ENCODE data around the gene MYO5B. TPM values are rescaled to one million over a fixed set of nuclear protein-coding genes. Genes with fewer than 3 reads are reported as not detected.
"Not testable (repeated sequence)": the region's sequence is repeated elsewhere in the genome, so short reads cannot be mapped to it uniquely, and the experiment has no call there.

MYO5B gene
- total RNA-seq, 4 donors from 2014 or later = 58.2 to 102 (median 89.9) TPM

DNA sequence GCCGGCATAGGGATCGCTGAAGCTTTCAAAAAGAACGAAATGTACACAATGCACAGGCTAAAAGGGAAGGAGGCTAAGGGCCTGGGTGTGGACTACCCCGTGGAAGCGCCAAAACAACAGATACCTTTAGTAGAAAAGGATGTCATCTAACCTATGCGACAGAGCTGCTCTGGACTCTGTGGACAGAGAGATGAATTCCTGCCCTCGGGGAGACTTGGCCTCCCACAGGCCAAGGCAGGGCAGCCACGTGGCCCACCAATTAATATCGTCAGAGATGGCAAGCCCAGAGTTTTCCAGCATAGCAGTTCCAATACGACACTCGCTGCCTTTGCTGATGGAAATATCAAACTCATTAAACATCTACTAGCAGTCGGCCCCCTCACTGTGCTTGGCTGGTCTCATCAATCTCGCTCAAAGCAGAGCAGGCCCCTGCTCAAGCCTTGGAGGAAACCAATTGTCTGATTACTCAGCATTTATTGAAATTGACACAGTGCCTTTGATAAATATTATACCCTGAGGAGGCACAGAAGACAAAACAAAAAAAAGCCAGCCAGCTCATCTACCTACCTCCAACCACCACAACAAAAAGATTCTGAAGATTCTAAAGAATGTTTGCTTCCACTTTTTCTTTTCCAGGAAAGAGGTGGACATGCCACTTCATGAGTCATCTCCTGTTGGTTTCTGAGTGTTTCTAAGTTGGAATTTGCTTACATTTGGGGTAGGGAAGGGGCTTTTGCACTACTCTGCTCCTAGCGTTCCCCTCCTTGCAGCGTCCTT is 302.6 kb downstream of the MYO5B start:
- no peak for TF ChIP-seq POLR2A (IDR thresholded peaks at IDR 0.05)
- TF ChIP-seq, protein P1, sequence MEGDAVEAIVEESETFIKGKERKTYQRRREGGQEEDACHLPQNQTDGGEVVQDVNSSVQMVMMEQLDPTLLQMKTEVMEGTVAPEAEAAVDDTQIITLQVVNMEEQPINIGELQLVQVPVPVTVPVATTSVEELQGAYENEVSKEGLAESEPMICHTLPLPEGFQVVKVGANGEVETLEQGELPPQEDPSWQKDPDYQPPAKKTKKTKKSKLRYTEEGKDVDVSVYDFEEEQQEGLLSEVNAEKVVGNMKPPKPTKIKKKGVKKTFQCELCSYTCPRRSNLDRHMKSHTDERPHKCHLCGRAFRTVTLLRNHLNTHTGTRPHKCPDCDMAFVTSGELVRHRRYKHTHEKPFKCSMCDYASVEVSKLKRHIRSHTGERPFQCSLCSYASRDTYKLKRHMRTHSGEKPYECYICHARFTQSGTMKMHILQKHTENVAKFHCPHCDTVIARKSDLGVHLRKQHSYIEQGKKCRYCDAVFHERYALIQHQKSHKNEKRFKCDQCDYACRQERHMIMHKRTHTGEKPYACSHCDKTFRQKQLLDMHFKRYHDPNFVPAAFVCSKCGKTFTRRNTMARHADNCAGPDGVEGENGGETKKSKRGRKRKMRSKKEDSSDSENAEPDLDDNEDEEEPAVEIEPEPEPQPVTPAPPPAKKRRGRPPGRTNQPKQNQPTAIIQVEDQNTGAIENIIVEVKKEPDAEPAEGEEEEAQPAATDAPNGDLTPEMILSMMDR (IDR thresholded peaks at IDR 0.05) = no peak
- intact Hi-C loops (cut with DNase I) = no loop called here
- no peak overlapping the region for H3K27ac ChIP-seq
- H3K9me3 ChIP-seq = no peaks in the 10 kb centered on the region
- 61 to 82% methylated on average over 15 of the region's 15 CpGs for WGBS, 2 donors
- no peaks in the 10 kb centered on the region for H3K27me3 ChIP-seq
- H3K4me1 ChIP-seq = peaks cover 16 to 26% of the 10 kb centered on the region in 2 donors
- no peak for DNase-seq
- H3K4me3 ChIP-seq (replicated peaks in 1 of 3) = no peak overlapping the region
- no peaks in the 10 kb centered on the region for H3K36me3 ChIP-seq

DNA sequence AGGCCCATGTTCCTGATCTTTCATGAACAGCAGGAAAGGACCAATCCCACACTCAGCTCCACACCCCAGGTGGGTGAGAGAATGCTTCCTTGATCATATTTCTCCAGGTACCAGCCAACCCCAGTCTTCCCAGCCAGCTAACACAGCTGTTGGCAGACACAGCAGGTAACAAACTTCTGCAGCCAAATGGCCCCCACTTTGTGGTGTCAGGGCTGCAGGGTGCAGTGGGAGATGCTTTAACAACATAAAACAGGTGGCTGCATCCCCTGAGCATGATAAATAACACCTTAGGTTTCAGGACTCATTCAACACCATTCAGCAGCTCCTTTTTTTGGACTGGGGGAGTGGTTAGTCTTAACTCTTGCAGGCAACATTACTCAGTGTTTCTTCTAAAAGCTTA is 304.9 kb downstream of the MYO5B start:
- no peaks in the 10 kb centered on the region for H3K36me3 ChIP-seq
- intact Hi-C loops (cut with DNase I) = no loop called here
- TF ChIP-seq, protein P1 (IDR thresholded peaks at IDR 0.05) = no peak
- TF ChIP-seq POLR2A (IDR thresholded peaks at IDR 0.05) = no peak
- no peaks in the 10 kb centered on the region for H3K27me3 ChIP-seq
- H3K4me1 ChIP-seq = peaks cover 6 to 12% of the 10 kb centered on the region in 2 donors
- no peak overlapping the region for H3K4me3 ChIP-seq (replicated peaks in 1 of 3)
- H3K27ac ChIP-seq = no peak overlapping the region
- DNase-seq = no peak
- no peaks in the 10 kb centered on the region for H3K9me3 ChIP-seq

DNA sequence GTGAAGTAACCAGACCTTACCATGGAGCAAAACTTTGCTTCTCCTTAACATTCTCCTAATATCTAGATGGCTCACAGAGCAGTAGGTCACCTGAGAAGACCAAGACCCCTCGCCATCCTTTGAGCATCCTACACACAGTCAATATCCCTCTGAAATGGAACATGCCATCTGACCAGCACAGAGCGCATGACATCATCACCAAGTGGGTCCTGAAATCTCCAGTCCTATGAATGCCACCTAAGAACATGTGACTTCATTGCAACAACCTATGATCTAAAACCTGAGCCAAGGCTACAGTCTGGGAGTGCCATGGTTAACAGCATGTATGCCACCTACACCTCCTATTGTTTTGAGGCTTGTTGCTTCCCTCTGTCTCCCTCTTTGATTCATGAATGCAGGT is 305.4 kb downstream of the MYO5B start:
- 42 to 78% methylated on average over 2 of the region's 2 CpGs for WGBS, 2 donors
- H3K4me3 ChIP-seq (replicated peaks in 1 of 3); H3K9me3 ChIP-seq; H3K36me3 ChIP-seq; H3K4me1 ChIP-seq; intact Hi-C loops (cut with DNase I); DNase-seq; H3K27ac ChIP-seq; H3K27me3 ChIP-seq: not testable (repeated sequence)

GRCh38 chr18:49886891-49887764 is 307.8 kb downstream of the MYO5B start:
- Histone ChIP-seq H3K27ac (no peak overlapping the region), H3K4me1 (no peaks in the 10 kb centered on the region), H3K27me3 (no peaks in the 10 kb centered on the region), H3K36me3 (no peaks in the 10 kb centered on the region), H3K4me3 (replicated peaks in 1 of 3) (no peak overlapping the region), H3K9me3 (no peaks in the 10 kb centered on the region)
- WGBS, 2 donors = 61 to 76% methylated on average over 10 of the region's 10 CpGs
- no peak for DNase-seq
- TF ChIP-seq, protein P1 (IDR thresholded peaks at IDR 0.05) = no peak
- no peak for TF ChIP-seq POLR2A (IDR thresholded peaks at IDR 0.05)
- intact Hi-C loops (cut with DNase I) = no loop called here

- no peaks in the 10 kb centered on the region for H3K9me3 ChIP-seq
- no peak for DNase-seq
- H3K4me3 ChIP-seq (replicated peaks in 1 of 3) = no peak overlapping the region
- no peak overlapping the region for H3K27ac ChIP-seq
- TF ChIP-seq, protein P1 (IDR thresholded peaks at IDR 0.05) = no peak
- TF ChIP-seq POLR2A (IDR thresholded peaks at IDR 0.05) = no peak
- no peaks in the 10 kb centered on the region for H3K36me3 ChIP-seq
- no peaks in the 10 kb centered on the region for H3K27me3 ChIP-seq
- 85 to 100% methylated on average over 2 of the region's 2 CpGs for WGBS, 2 donors
- H3K4me1 ChIP-seq = no peaks in the 10 kb centered on the region
- intact Hi-C loops (cut with DNase I) = no loop called here
These were observed 310.0 kb downstream of the MYO5B start for GRCh38 chr18:49884959-49885358.

Data from thyroid gland (tissue), 4 donors.